ENCODE data around the gene INAVA. TPM values are rescaled to one million over a fixed set of nuclear protein-coding genes. Genes with fewer than 3 reads are reported as not detected.

INAVA gene
- total and polyA plus RNA-seq, 2 of the 13 experiments (the other 11 are each of a cell fraction or from before 2014, with no cell fraction given), result 6.0 to 13.5 TPM

- TF ChIP-seq, protein P1, sequence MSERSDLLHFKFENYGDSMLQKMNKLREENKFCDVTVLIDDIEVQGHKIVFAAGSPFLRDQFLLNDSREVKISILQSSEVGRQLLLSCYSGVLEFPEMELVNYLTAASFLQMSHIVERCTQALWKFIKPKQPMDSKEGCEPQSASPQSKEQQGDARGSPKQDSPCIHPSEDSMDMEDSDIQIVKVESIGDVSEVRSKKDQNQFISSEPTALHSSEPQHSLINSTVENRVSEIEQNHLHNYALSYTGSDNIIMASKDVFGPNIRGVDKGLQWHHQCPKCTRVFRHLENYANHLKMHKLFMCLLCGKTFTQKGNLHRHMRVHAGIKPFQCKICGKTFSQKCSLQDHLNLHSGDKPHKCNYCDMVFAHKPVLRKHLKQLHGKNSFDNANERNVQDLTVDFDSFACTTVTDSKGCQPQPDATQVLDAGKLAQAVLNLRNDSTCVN (CRISPR knock-in tag; IDR thresholded peaks at IDR 0.05; ENCODE audit: borderline replicate concordance), result no peak
- TF ChIP-seq BCL3 (CRISPR knock-in tag; IDR thresholded peaks at IDR 0.05) (no peak), CREB1 (IDR thresholded peaks at IDR 0.05) (no peak), CREB1 (CRISPR knock-in tag; IDR thresholded peaks at IDR 0.05) (peak; percentile 53; the same call in 1 of the 2 replicates), MYPOP (CRISPR knock-in tag; IDR thresholded peaks at IDR 0.05) (no peak; the same call in 1 of the 2 replicates), ZNF263 (CRISPR knock-in tag; IDR thresholded peaks at IDR 0.05) (no peak; the same call in 1 of the 2 replicates), ZNF512 (CRISPR knock-in tag; IDR thresholded peaks at IDR 0.05) (no peak), ZSCAN5A (CRISPR knock-in tag; IDR thresholded peaks at IDR 0.05; ENCODE audit: borderline replicate concordance) (no peak), REST (IDR thresholded peaks at IDR 0.05; ENCODE audit: borderline replicate concordance in 1 of 2, low read depth in 1 of 2, low read length in 2 of 2) (no peak), ZNF512B (CRISPR knock-in tag; IDR thresholded peaks at IDR 0.05; ENCODE audit: borderline replicate concordance) (no peak), FLYWCH1 (CRISPR knock-in tag; IDR thresholded peaks at IDR 0.05) (no peak)
- TF ChIP-seq, protein P2, sequence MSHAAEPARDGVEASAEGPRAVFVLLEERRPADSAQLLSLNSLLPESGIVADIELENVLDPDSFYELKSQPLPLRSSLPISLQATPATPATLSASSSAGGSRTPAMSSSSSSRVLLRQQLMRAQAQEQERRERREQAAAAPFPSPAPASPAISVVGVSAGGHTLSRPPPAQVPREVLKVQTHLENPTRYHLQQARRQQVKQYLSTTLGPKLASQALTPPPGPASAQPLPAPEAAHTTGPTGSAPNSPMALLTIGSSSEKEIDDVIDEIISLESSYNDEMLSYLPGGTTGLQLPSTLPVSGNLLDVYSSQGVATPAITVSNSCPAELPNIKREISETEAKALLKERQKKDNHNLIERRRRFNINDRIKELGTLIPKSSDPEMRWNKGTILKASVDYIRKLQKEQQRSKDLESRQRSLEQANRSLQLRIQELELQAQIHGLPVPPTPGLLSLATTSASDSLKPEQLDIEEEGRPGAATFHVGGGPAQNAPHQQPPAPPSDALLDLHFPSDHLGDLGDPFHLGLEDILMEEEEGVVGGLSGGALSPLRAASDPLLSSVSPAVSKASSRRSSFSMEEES (CRISPR knock-in tag; IDR thresholded peaks at IDR 0.05), result no peak
Observed at GRCh38 chr1:200891774-200892157, 2.9 kb upstream of the INAVA start (continued).
